Heart right ventricle (tissue), 16 donors: ENCODE measurements around the gene GPC3. TPM values are rescaled to one million over a fixed set of nuclear protein-coding genes. Genes with fewer than 3 reads are reported as not detected.
"Not testable (repeated sequence)": the region's sequence is repeated elsewhere in the genome, so short reads cannot be mapped to it uniquely, and the experiment has no call there.

Experiments used
- ATAC-seq, 8 donors: fragments of 200-7000 bp; cut with Tn5 transposase; one replicate each; pipeline ENCODE4 v1.9.1; 2020; ENCODE audit warnings: mild to moderate bottlenecking in 8 of 8, moderate library complexity in 8 of 8, moderate number of reproducible peaks in 1 of 8
- DNase-seq, 2 donors: peaks; one replicate each; pipeline ENCODE4 v3.0.0-alpha.2; 2020
- H3K27ac ChIP-seq, 10 donors: fragments of 200-600 bp; sonication (generic) in 2 of 10; one replicate each; pipeline versions ENCODE4 v1.5.0 to v1.8.0; 2020 to 2022; ENCODE audit warnings: mild to moderate bottlenecking in 3 of 10
- H3K27me3 ChIP-seq, 7 donors: fragments of 200-600 bp; one replicate each; pipeline ENCODE4 v1.8.0; 2021 to 2022; ENCODE audit warnings: mild to moderate bottlenecking in 2 of 7
- H3K36me3 ChIP-seq, 9 donors: fragments of 200-600 bp; sonication (generic) in 1 of 9; one replicate each; pipeline versions ENCODE4 v1.5.0 to v1.8.0; 2020 to 2022; ENCODE audit warnings: mild to moderate bottlenecking in 2 of 9
- H3K4me1 ChIP-seq, 9 donors: fragments of 200-600 bp; sonication (generic) in 1 of 9; one replicate each; pipeline versions ENCODE4 v1.5.0 to v1.8.0; 2020 to 2022; ENCODE audit warnings: mild to moderate bottlenecking in 4 of 9
- H3K4me3 ChIP-seq, 10 donors: fragments of 200-600 bp; sonication (generic) in 2 of 10; one replicate each; pipeline versions ENCODE4 v1.5.0 to v1.8.0; 2020 to 2022; ENCODE audit warnings: mild to moderate bottlenecking in 7 of 10, moderate library complexity in 2 of 10
- H3K9me3 ChIP-seq, 11 donors: fragments of 200-600 bp in 10 of 11; sonication (generic) in 2 of 11; one replicate each; pipeline versions ENCODE4 v1.5.0 to v1.8.0; 2013 to 2022; ENCODE audit warnings: mild to moderate bottlenecking in 2 of 11, control low read depth in 1 of 11, moderate library complexity in 1 of 11
- WGBS, 2 donors: extraction: QIAGEN DNeasy Blood & Tissue Kit; methylation state at CpG; one replicate each; pipeline ENCODE4 v1.1.7; 2013; ENCODE audit warnings: inconsistent platforms in 1 of 2; 5-methylcytosine and 5-hydroxymethylcytosine counted together
- intact Hi-C, 10 donors: fragments of 100-400 bp; cut with DNase I; formaldehyde crosslinking; loops; one replicate each; pipeline versions ENCODE4 v1.11.1 to v1.14.2; 2022
- polyA plus RNA-seq, 2 donors: library from polyadenylated mRNA; stranded (reverse); fragments of 200-250 nt; gene quantifications; one replicate each; pipeline ENCODE4 v1.2.3, GENCODE V29; 2013
- total RNA-seq, 10 donors: library from RNA; stranded (reverse); fragmentation: NEBNext Ultra II Directional in 3 of 10; extraction: Animal tissue kit (Norgen Biotek cat#: 25700) in 3 of 10; gene quantifications; one replicate each; pipeline versions ENCODE4 v1.2.1 to v1.2.4, GENCODE V29; 2021 to 2023
- TF ChIP-seq, protein P1 (sequence below), 9 donors: fragments of 200-600 bp; sonication (generic) in 2 of 9; IDR thresholded peaks; one replicate each; pipeline versions ENCODE4 v1.5.0 to v1.8.0; 2021 to 2022; ENCODE audit warnings: antibody characterized with exemption in 9 of 9, mild to moderate bottlenecking in 5 of 9, moderate library complexity in 1 of 9
- donor health status: Arrhythmogenic right ventricular cardiomyopathy.
- donor health status: ischemic (EF 13 %, LVEDD 7.1; RV severe dilation, severe dysfunction).
- donor health status: healthy with polysubstance abuse.
- donor health status: DM: no; HTN: yes; CAD: no.
- donor health status: DM: no; HTN: no; CAD: no.
- donor health status: ischemic (EF 25% LVEDD 6.9; RV normal size, moderate dysfunction).
- donor health status: ischemic (EF 25% LVEDD 5.7; RV mildly dilated, moderate dysfunction).
- donor health status: healthy.
- donor health status: DM: yes; HTN: yes; CAD: no.
- donor health status: Ischemic cardiomyopathy.
- donor health status: ischemic (EF 35%, LVEDD 5.7; RV mildly dilated, moderate dysfunction).
- donor health status: nonischemic (EF 11% LVEDD 7.7; RV severe dilation, severe dysfunction).
- donor health status: DM: yes; HTN: yes; CAD: no.
- donor health status: PGD.
- donor health status: ischemic (EF 29% LVEDD 5.4; RV normal size, mild dysfunction).
- donor health status: nonischemic (EF 23%, LVEDD 6.1; RV moderate dilation, normal function).

GPC3 gene
- total and polyA plus RNA-seq, 12 donors = 0.66 to 5.6 (median 3.4) TPM

DNA sequence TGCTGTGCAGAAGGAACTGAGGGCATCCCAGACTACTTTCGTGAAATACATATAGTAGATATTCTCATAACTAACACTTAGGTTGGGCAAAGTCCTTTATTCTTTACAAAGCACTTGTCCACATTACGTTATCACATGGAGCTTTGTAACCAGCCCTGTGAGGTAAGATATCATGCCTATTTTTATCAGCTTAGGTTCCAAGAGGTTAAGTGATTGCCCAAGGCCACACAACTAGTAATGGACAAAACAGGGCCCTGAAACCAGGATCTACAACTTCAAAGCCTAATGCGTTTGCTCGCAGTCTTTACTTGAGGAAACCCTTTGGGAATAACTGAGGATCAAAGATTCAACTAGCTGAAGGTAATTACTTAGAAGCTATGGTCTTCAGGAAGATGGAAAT lies 261.5 kb downstream of the GPC3 start:
- ATAC-seq = no peak
- Histone ChIP-seq H3K4me3 (no peak overlapping the region), H3K4me1 (no peaks in the 10 kb centered on the region), H3K27ac (no peak overlapping the region), H3K36me3 (no peaks in the 10 kb centered on the region), H3K27me3 (peaks cover 0 to 20% (median 0%) of the 10 kb centered on the region in 7 donors), H3K9me3 (no peaks in the 10 kb centered on the region)
- WGBS, 2 donors = 79 to 88% methylated on average over 4 of the region's 4 CpGs
- DNase-seq = no peak
- intact Hi-C loops = no loop called here
- TF ChIP-seq, protein P1, sequence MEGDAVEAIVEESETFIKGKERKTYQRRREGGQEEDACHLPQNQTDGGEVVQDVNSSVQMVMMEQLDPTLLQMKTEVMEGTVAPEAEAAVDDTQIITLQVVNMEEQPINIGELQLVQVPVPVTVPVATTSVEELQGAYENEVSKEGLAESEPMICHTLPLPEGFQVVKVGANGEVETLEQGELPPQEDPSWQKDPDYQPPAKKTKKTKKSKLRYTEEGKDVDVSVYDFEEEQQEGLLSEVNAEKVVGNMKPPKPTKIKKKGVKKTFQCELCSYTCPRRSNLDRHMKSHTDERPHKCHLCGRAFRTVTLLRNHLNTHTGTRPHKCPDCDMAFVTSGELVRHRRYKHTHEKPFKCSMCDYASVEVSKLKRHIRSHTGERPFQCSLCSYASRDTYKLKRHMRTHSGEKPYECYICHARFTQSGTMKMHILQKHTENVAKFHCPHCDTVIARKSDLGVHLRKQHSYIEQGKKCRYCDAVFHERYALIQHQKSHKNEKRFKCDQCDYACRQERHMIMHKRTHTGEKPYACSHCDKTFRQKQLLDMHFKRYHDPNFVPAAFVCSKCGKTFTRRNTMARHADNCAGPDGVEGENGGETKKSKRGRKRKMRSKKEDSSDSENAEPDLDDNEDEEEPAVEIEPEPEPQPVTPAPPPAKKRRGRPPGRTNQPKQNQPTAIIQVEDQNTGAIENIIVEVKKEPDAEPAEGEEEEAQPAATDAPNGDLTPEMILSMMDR (IDR thresholded peaks at IDR 0.05) = no peak

DNA sequence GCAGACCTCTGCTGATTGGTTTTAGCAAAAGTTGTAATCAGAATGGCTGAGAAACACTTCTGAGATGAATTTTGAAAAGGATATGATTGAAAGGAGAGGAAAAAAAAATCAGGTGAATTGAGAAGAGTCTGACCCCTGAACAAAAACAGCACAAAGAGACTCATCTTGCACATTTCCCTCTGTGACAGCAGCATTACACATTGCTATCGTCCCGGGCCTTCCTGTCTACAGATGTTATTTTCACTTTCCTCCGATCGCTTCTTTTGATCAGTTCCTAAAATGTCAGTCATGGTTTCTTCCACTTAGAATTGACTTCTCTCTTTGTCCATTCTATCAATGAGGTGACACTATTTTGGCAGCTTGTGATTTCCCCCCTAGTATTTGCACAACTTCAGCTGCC lies 262.6 kb downstream of the GPC3 start:
- WGBS, 2 donors = 72 to 78% methylated on average over 4 of the region's 4 CpGs
- Histone ChIP-seq H3K4me3 (no peak overlapping the region), H3K27me3 (peaks cover 0 to 24% (median 0%) of the 10 kb centered on the region in 7 donors), H3K36me3 (no peaks in the 10 kb centered on the region), H3K4me1 (no peaks in the 10 kb centered on the region), H3K9me3 (no peaks in the 10 kb centered on the region), H3K27ac (no peak overlapping the region)
- DNase-seq (no peak), ATAC-seq (no peak)
- TF ChIP-seq, protein P1 (IDR thresholded peaks at IDR 0.05) = no peak
- intact Hi-C loops = no loop called here

DNA sequence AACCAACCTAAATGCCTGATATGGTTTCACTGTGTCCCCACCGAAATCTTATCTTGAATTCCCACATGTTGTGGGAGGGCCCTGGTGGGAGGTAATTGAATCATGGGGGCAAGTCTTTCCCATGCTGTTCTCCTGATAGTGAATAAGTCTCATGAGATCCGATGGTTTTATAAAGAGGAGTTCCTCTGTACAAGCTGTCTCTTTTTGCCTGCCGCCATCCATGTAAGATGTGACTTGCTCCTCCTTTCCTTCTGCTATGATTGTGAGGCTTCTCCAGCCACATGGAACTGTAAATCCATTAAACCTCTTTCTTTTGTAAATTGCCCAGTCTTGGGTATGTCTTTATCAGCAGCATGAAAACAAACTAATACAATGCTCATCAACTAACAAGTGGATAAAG lies 265.1 kb downstream of the GPC3 start:
- H3K27me3 ChIP-seq = peaks cover 0 to 34% (median 0%) of the 10 kb centered on the region in 7 donors
- H3K4me3 ChIP-seq, H3K36me3 ChIP-seq, H3K9me3 ChIP-seq, ATAC-seq, H3K27ac ChIP-seq, intact Hi-C loops, DNase-seq, H3K4me1 ChIP-seq: not testable (repeated sequence)
- whole genome bisulfite sequencing, 2 donors = 82 to 96% methylated on average over 3 of the region's 3 CpGs

DNA sequence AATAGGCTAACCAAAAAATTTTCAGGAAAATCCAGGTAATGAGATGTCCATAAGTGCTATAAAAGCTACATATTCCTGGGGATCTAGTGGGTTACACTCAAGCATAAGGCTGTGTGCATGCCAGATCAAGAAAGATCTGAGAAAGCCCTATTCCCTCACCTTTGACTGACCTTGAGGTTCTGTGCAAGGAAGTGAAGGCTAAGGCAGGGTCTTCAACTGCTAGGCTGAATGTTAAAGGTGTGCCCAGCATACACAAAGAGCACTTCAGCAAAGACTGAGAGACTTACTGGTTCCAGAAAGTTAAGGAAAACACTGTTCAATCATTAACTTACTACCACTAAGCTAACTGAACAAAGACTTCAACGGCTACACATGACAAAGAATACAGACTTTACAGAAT lies 269.7 kb downstream of the GPC3 start:
- no peak overlapping the region for H3K27ac ChIP-seq
- H3K4me3 ChIP-seq = no peak overlapping the region
- ATAC-seq (no peak), DNase-seq (no peak)
- TF ChIP-seq, protein P1 (IDR thresholded peaks at IDR 0.05) = no peak
- H3K27me3 ChIP-seq = peaks cover 0 to 52% (median 0%) of the 10 kb centered on the region in 7 donors
- no peaks in the 10 kb centered on the region for H3K36me3 ChIP-seq
- 90 to 100% methylated on average over 1 of the region's 1 CpG for WGBS, 2 donors
- H3K9me3 ChIP-seq = no peaks in the 10 kb centered on the region
- H3K4me1 ChIP-seq = no peaks in the 10 kb centered on the region
- intact Hi-C loops = no loop called here

DNA sequence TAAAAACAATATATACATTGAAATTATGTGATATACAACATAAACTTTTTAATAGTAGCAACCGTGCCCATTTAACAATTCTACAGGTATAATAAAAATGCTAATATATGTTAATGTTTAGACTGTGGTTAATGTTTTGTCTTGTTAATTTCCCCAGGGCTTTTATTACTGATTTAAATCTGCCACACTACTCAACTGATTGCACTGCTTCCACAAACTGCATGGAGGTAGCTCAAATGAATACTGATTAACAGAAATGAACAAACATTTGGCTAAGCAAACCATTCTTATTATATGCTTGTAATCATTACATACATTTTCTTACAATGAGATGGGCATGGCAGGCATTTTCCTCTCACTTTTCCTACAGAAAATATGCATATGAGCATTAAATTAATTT lies 275.9 kb downstream of the GPC3 start:
- Histone ChIP-seq H3K4me3 (no peak overlapping the region), H3K4me1 (no peaks in the 10 kb centered on the region), H3K27ac (no peak overlapping the region), H3K9me3 (no peaks in the 10 kb centered on the region), H3K27me3 (peaks cover 0 to 51% (median 0%) of the 10 kb centered on the region in 7 donors), H3K36me3 (no peaks in the 10 kb centered on the region)
- ATAC-seq = no peak
- intact Hi-C loops = no loop called here
- 82 to 86% methylated on average over 1 of the region's 1 CpG for WGBS, 2 donors
- DNase-seq = no peak
- TF ChIP-seq, protein P1 (IDR thresholded peaks at IDR 0.05) = no peak
